Activated CD4-positive, alpha-beta T cell treated with anti-CD3 and anti-CD28 coated beads for 48 hours (primary cell): ENCODE measurements around the gene SLC9A5.

ENCODE experiments used
- DNase-seq: peaks from one replicate; pipeline ENCODE4 v3.0.0-alpha.2; 2020

SLC9A5 gene

GRCh38 chr16:67282447-67282805, 33.6 kb downstream of the SLC9A5 start:
- no peak for DNase-seq

- no peak for DNase-seq
These were observed 34.5 kb downstream of the SLC9A5 start for GRCh38 chr16:67283039-67283825.

- no peak for DNase-seq
These were observed 35.2 kb downstream of the SLC9A5 start for GRCh38 chr16:67283826-67284555.

- DNase-seq = no peak
These were observed 36.2 kb downstream of the SLC9A5 start for GRCh38 chr16:67284699-67285646.

GRCh38 chr16:67286441-67287235, 37.9 kb downstream of the SLC9A5 start:
- no peak for DNase-seq

GRCh38 chr16:67287960-67288359, 39.2 kb downstream of the SLC9A5 start:
- no peak for DNase-seq

GRCh38 chr16:67291461-67291860, 42.7 kb downstream of the SLC9A5 start:
- no peak for DNase-seq

- no peak for DNase-seq
These were observed 45.5 kb downstream of the SLC9A5 start for GRCh38 chr16:67294171-67294757.

GRCh38 chr16:67294938-67295361, 46.2 kb downstream of the SLC9A5 start:
- no peak for DNase-seq

- DNase-seq = no peak
These were observed 47.6 kb downstream of the SLC9A5 start for GRCh38 chr16:67296420-67296819.

- no peak for DNase-seq
These were observed 49.5 kb downstream of the SLC9A5 start for GRCh38 chr16:67298277-67298676.

- no peak for DNase-seq
These were observed 50.5 kb downstream of the SLC9A5 start for GRCh38 chr16:67299269-67299668.

GRCh38 chr16:67301080-67301782, 52.5 kb downstream of the SLC9A5 start:
- no peak for DNase-seq

- DNase-seq = no peak
These were observed 53.3 kb downstream of the SLC9A5 start for GRCh38 chr16:67302076-67302475.

GRCh38 chr16:67302970-67303369, 54.2 kb downstream of the SLC9A5 start:
- no peak for DNase-seq

- DNase-seq = no peak
These were observed 55.2 kb downstream of the SLC9A5 start for GRCh38 chr16:67304020-67304419.

- DNase-seq = no peak
These were observed 56.7 kb downstream of the SLC9A5 start for GRCh38 chr16:67305216-67306071.

- no peak for DNase-seq
These were observed 61.8 kb downstream of the SLC9A5 start for GRCh38 chr16:67310561-67310960.

GRCh38 chr16:67311607-67312488, 63.1 kb downstream of the SLC9A5 start:
- DNase-seq = peak; percentile 92
